ENCODE measurements around the gene YBX2.

Gene YBX2

GRCh38 chr17:7330638-7331015, 36.2 kb upstream of the YBX2 start:
- H3K9ac ChIP-seq (ENCODE audit: low read depth, low read length): peak overlapping the region; percentile 66
- no peaks in the 10 kb centered on the region for H3K9me3 ChIP-seq (ENCODE audit: control insufficient read depth, insufficient read depth, low read length)
- H3K36me3 ChIP-seq (ENCODE audit: control insufficient read depth, insufficient read depth, low read length): peaks cover 13% of the 10 kb centered on the region
- H3K4me1 ChIP-seq (ENCODE audit: control insufficient read depth, insufficient read depth, low read length): peaks cover 11% of the 10 kb centered on the region; the same call in 1 of the 2 replicates
- peak overlapping the region; percentile 79 for H3K4me3 ChIP-seq (ENCODE audit: low read depth, low read length)
- peak overlapping the region; percentile 96 for H3K27ac ChIP-seq (ENCODE audit: low read depth, low read length)
- H3K27me3 ChIP-seq (ENCODE audit: control insufficient read depth, insufficient read depth, low read length): no peaks in the 10 kb centered on the region

- Histone ChIP-seq H3K36me3 (ENCODE audit: control insufficient read depth, insufficient read depth, low read length) (peaks cover 18% of the 10 kb centered on the region), H3K27ac (ENCODE audit: low read depth, low read length) (peak overlapping the region; percentile 96), H3K4me3 (ENCODE audit: low read depth, low read length) (peak overlapping the region; percentile 79), H3K9me3 (ENCODE audit: control insufficient read depth, insufficient read depth, low read length) (no peaks in the 10 kb centered on the region), H3K4me1 (ENCODE audit: control insufficient read depth, insufficient read depth, low read length) (peaks cover 11% of the 10 kb centered on the region; the same call in 1 of the 2 replicates), H3K27me3 (ENCODE audit: control insufficient read depth, insufficient read depth, low read length) (no peaks in the 10 kb centered on the region), H3K9ac (ENCODE audit: low read depth, low read length) (peak overlapping the region; percentile 80)
Observed at GRCh38 chr17:7329997-7330637, 35.7 kb upstream of the YBX2 start.

GRCh38 chr17:7329374-7329996, 35.0 kb upstream of the YBX2 start:
- H3K36me3 ChIP-seq (ENCODE audit: control insufficient read depth, insufficient read depth, low read length): peaks cover 23% of the 10 kb centered on the region
- peak overlapping the region; percentile 96 for H3K27ac ChIP-seq (ENCODE audit: low read depth, low read length)
- peaks cover 11% of the 10 kb centered on the region; the same call in 1 of the 2 replicates for H3K4me1 ChIP-seq (ENCODE audit: control insufficient read depth, insufficient read depth, low read length)
- no peaks in the 10 kb centered on the region for H3K27me3 ChIP-seq (ENCODE audit: control insufficient read depth, insufficient read depth, low read length)
- H3K9me3 ChIP-seq (ENCODE audit: control insufficient read depth, insufficient read depth, low read length): no peaks in the 10 kb centered on the region
- H3K4me3 ChIP-seq (ENCODE audit: low read depth, low read length): peak overlapping the region; percentile 79
- H3K9ac ChIP-seq (ENCODE audit: low read depth, low read length): peak overlapping the region; percentile 80

GRCh38 chr17:7328840-7329373, 34.5 kb upstream of the YBX2 start, which contains the start of gene NEURL4:
NEURL4 (minus strand) TSS chr17:7329335; CDS start chr17:7329312, 23 bp downstream.
- Histone ChIP-seq H3K9me3 (ENCODE audit: control insufficient read depth, insufficient read depth, low read length) (no peaks in the 10 kb centered on the region), H3K36me3 (ENCODE audit: control insufficient read depth, insufficient read depth, low read length) (peaks cover 28% of the 10 kb centered on the region), H3K9ac (ENCODE audit: low read depth, low read length) (peak within 1 kb of the TSS; percentile 80), H3K4me1 (ENCODE audit: control insufficient read depth, insufficient read depth, low read length) (peaks cover 11% of the 10 kb centered on the region; the same call in 1 of the 2 replicates), H3K27me3 (ENCODE audit: control insufficient read depth, insufficient read depth, low read length) (no peaks in the 10 kb centered on the region), H3K27ac (ENCODE audit: low read depth, low read length) (peak within 1 kb of the TSS; percentile 96), H3K4me3 (ENCODE audit: low read depth, low read length) (peak within 1 kb of the TSS; percentile 79)

GRCh38 chr17:7328009-7328408, 33.6 kb upstream of the YBX2 start:
- Histone ChIP-seq H3K9ac (ENCODE audit: low read depth, low read length) (no peak overlapping the region), H3K27me3 (ENCODE audit: control insufficient read depth, insufficient read depth, low read length) (no peaks in the 10 kb centered on the region)

GRCh38 chr17:7327501-7327900, 33.1 kb upstream of the YBX2 start:
- H3K4me1 ChIP-seq (ENCODE audit: control insufficient read depth, insufficient read depth, low read length): peaks cover 11% of the 10 kb centered on the region; the same call in 1 of the 2 replicates
- H3K4me3 ChIP-seq (ENCODE audit: low read depth, low read length): no peak overlapping the region
- no peaks in the 10 kb centered on the region for H3K27me3 ChIP-seq (ENCODE audit: control insufficient read depth, insufficient read depth, low read length)
- H3K9ac ChIP-seq (ENCODE audit: low read depth, low read length): no peak overlapping the region
- no peak overlapping the region for H3K27ac ChIP-seq (ENCODE audit: low read depth, low read length)
- H3K9me3 ChIP-seq (ENCODE audit: control insufficient read depth, insufficient read depth, low read length): no peaks in the 10 kb centered on the region
- H3K36me3 ChIP-seq (ENCODE audit: control insufficient read depth, insufficient read depth, low read length): peaks cover 42% of the 10 kb centered on the region

More at GRCh38 chr17:7328009-7328408, 33.6 kb upstream of the YBX2 start:
- Histone ChIP-seq H3K4me1 (ENCODE audit: control insufficient read depth, insufficient read depth, low read length) (peaks cover 11% of the 10 kb centered on the region; the same call in 1 of the 2 replicates), H3K9me3 (ENCODE audit: control insufficient read depth, insufficient read depth, low read length) (no peaks in the 10 kb centered on the region), H3K36me3 (ENCODE audit: control insufficient read depth, insufficient read depth, low read length) (peaks cover 37% of the 10 kb centered on the region), H3K27ac (ENCODE audit: low read depth, low read length) (no peak overlapping the region), H3K4me3 (ENCODE audit: low read depth, low read length) (peak overlapping the region; percentile 79)

GRCh38 chr17:7327056-7327455, 32.6 kb upstream of the YBX2 start:
- no peak overlapping the region for H3K9ac ChIP-seq (ENCODE audit: low read depth, low read length)
- no peaks in the 10 kb centered on the region for H3K9me3 ChIP-seq (ENCODE audit: control insufficient read depth, insufficient read depth, low read length)
- no peaks in the 10 kb centered on the region for H3K27me3 ChIP-seq (ENCODE audit: control insufficient read depth, insufficient read depth, low read length)
- H3K36me3 ChIP-seq (ENCODE audit: control insufficient read depth, insufficient read depth, low read length): peaks cover 46% of the 10 kb centered on the region
- H3K27ac ChIP-seq (ENCODE audit: low read depth, low read length): no peak overlapping the region
- peaks cover 11% of the 10 kb centered on the region; the same call in 1 of the 2 replicates for H3K4me1 ChIP-seq (ENCODE audit: control insufficient read depth, insufficient read depth, low read length)
- no peak overlapping the region for H3K4me3 ChIP-seq (ENCODE audit: low read depth, low read length)

- peaks cover 55% of the 10 kb centered on the region for H3K36me3 ChIP-seq (ENCODE audit: control insufficient read depth, insufficient read depth, low read length)
- no peak overlapping the region for H3K4me3 ChIP-seq (ENCODE audit: low read depth, low read length)
- H3K9ac ChIP-seq (ENCODE audit: low read depth, low read length): no peak overlapping the region
- H3K9me3 ChIP-seq (ENCODE audit: control insufficient read depth, insufficient read depth, low read length): no peaks in the 10 kb centered on the region
- H3K27me3 ChIP-seq (ENCODE audit: control insufficient read depth, insufficient read depth, low read length): no peaks in the 10 kb centered on the region
- H3K4me1 ChIP-seq (ENCODE audit: control insufficient read depth, insufficient read depth, low read length): peaks cover 11% of the 10 kb centered on the region; the same call in 1 of the 2 replicates
- H3K27ac ChIP-seq (ENCODE audit: low read depth, low read length): no peak overlapping the region
Observed at GRCh38 chr17:7326186-7326585, 31.7 kb upstream of the YBX2 start.

GRCh38 chr17:7325031-7325528, 30.6 kb upstream of the YBX2 start:
- Histone ChIP-seq H3K9ac (ENCODE audit: low read depth, low read length) (no peak overlapping the region), H3K9me3 (ENCODE audit: control insufficient read depth, insufficient read depth, low read length) (no peaks in the 10 kb centered on the region), H3K4me3 (ENCODE audit: low read depth, low read length) (no peak overlapping the region), H3K36me3 (ENCODE audit: control insufficient read depth, insufficient read depth, low read length) (peaks cover 66% of the 10 kb centered on the region), H3K27ac (ENCODE audit: low read depth, low read length) (no peak overlapping the region), H3K4me1 (ENCODE audit: control insufficient read depth, insufficient read depth, low read length) (0 out of 2 replicates have a peak, but pooled peaks cover 4% of the 10 kb centered on the region), H3K27me3 (ENCODE audit: control insufficient read depth, insufficient read depth, low read length) (no peaks in the 10 kb centered on the region)

- Histone ChIP-seq H3K27me3 (ENCODE audit: control insufficient read depth, insufficient read depth, low read length) (no peaks in the 10 kb centered on the region), H3K27ac (ENCODE audit: low read depth, low read length) (no peak overlapping the region), H3K4me3 (ENCODE audit: low read depth, low read length) (no peak overlapping the region), H3K9ac (ENCODE audit: low read depth, low read length) (no peak overlapping the region), H3K4me1 (ENCODE audit: control insufficient read depth, insufficient read depth, low read length) (0 out of 2 replicates have a peak, but pooled peaks cover 4% of the 10 kb centered on the region), H3K36me3 (ENCODE audit: control insufficient read depth, insufficient read depth, low read length) (peaks cover 68% of the 10 kb centered on the region), H3K9me3 (ENCODE audit: control insufficient read depth, insufficient read depth, low read length) (no peaks in the 10 kb centered on the region)
Observed at GRCh38 chr17:7324438-7324779, 30.0 kb upstream of the YBX2 start.
